Forelimb muscle (tissue), 1 donor: ENCODE data around the gene TLCD1. TPM values are rescaled to one million over a fixed set of nuclear protein-coding genes. Genes with fewer than 3 reads are reported as not detected.

Experiments
- DNase-seq: peaks from one replicate; pipeline ENCODE4 v3.0.0-alpha.2; 2013; ENCODE audit warnings: low read depth
- polyA plus RNA-seq: library from polyadenylated mRNA; unstranded; fragments of 120-200 nt; gene quantifications from one replicate; pipeline ENCODE4 v1.2.1, GENCODE V29; 2013; ENCODE audit not compliant: insufficient read length

Gene TLCD1
- 4.2 TPM for polyA plus RNA-seq

- DNase-seq = no peak
These were observed at the start of gene TLCD1 for GRCh38 chr17:28726226-28726626. TSS of gene TLCD1 (minus strand) at chr17:28726233. CDS start at chr17:28726097, 136 bp downstream.

- DNase-seq = no peak
These were observed 48.2 kb upstream of the TLCD1 start for GRCh38 chr17:28774206-28774605.

GRCh38 chr17:28773736-28774135 lies 47.7 kb upstream of the TLCD1 start:
- no peak for DNase-seq

GRCh38 chr17:28765038-28765437 lies 39.0 kb upstream of the TLCD1 start:
- DNase-seq = no peak

- DNase-seq = no peak
These were observed 37.8 kb upstream of the TLCD1 start for GRCh38 chr17:28763804-28764266.

- DNase-seq = no peak
These were observed 37.2 kb upstream of the TLCD1 start for GRCh38 chr17:28763137-28763799.

GRCh38 chr17:28760601-28761562 lies 34.8 kb upstream of the TLCD1 start:
- DNase-seq = no peak

GRCh38 chr17:28759256-28759865 lies 33.3 kb upstream of the TLCD1 start:
- DNase-seq = no peak

- no peak for DNase-seq
These were observed 32.5 kb upstream of the TLCD1 start for GRCh38 chr17:28758411-28759121.

- no peak for DNase-seq
These were observed 30.2 kb upstream of the TLCD1 start for GRCh38 chr17:28756049-28756804.

- no peak for DNase-seq
These were observed 29.5 kb upstream of the TLCD1 start for GRCh38 chr17:28755486-28755885.

- no peak for DNase-seq
These were observed 25.8 kb upstream of the TLCD1 start for GRCh38 chr17:28751600-28752366.

- DNase-seq = peak; percentile 77
These were observed 24.4 kb upstream of the TLCD1 start for GRCh38 chr17:28750178-28751047.

- DNase-seq = no peak
These were observed 23.6 kb upstream of the TLCD1 start for GRCh38 chr17:28749516-28750177.

GRCh38 chr17:28748852-28749515 lies 23.0 kb upstream of the TLCD1 start:
- no peak for DNase-seq

GRCh38 chr17:28747801-28748750 lies 22.0 kb upstream of the TLCD1 start:
- DNase-seq = no peak
